ENCODE results near the gene ATP6V0A4. TPM values are rescaled to one million over a fixed set of nuclear protein-coding genes. Genes with fewer than 3 reads are reported as not detected.

The ATP6V0A4 gene
- total RNA-seq, 1 donor from 2014 or later, result 0.50 TPM

GRCh38 chr7:138773817-138774216 is 24.2 kb downstream of the ATP6V0A4 start:
- peaks cover 7% of the 10 kb centered on the region for H3K27me3 Mint-ChIP-seq
- DNase-seq (ENCODE audit: low spot score, unreplicated experiment), result peak; percentile 18

GRCh38 chr7:138773176-138773575 is 24.8 kb downstream of the ATP6V0A4 start:
- no peak for TF ChIP-seq CTCF (IDR thresholded peaks at IDR 0.05; ENCODE audit: unreplicated experiment)
- Mint-ChIP-seq H3K9me3 (ENCODE audit: low read depth) (no peaks in the 10 kb centered on the region), H3K27ac (peak overlapping the region; percentile 64), H3K36me3 (ENCODE audit: insufficient read depth) (no peaks in the 10 kb centered on the region), H3K4me1 (ENCODE audit: low read depth) (peaks cover 9% of the 10 kb centered on the region), H3K27me3 (peaks cover 7% of the 10 kb centered on the region), H3K4me3 (ENCODE audit: low read depth) (no peak overlapping the region)
- DNase-seq (ENCODE audit: low spot score, unreplicated experiment), result no peak

More at GRCh38 chr7:138773817-138774216, 24.2 kb downstream of the ATP6V0A4 start:
- Mint-ChIP-seq H3K9me3 (ENCODE audit: low read depth) (no peaks in the 10 kb centered on the region), H3K36me3 (ENCODE audit: insufficient read depth) (no peaks in the 10 kb centered on the region), H3K27ac (peak overlapping the region; percentile 64), H3K4me3 (ENCODE audit: low read depth) (no peak overlapping the region), H3K4me1 (ENCODE audit: low read depth) (peaks cover 9% of the 10 kb centered on the region)
- TF ChIP-seq CTCF (IDR thresholded peaks at IDR 0.05; ENCODE audit: unreplicated experiment), result peak; percentile 19

- no peak for DNase-seq (ENCODE audit: low spot score, unreplicated experiment)
- TF ChIP-seq CTCF (IDR thresholded peaks at IDR 0.05; ENCODE audit: unreplicated experiment), result no peak
- Mint-ChIP-seq H3K9me3 (ENCODE audit: low read depth) (no peaks in the 10 kb centered on the region), H3K36me3 (ENCODE audit: insufficient read depth) (no peaks in the 10 kb centered on the region), H3K27me3 (peaks cover 7% of the 10 kb centered on the region), H3K4me1 (ENCODE audit: low read depth) (peaks cover 5% of the 10 kb centered on the region), H3K4me3 (ENCODE audit: low read depth) (no peak overlapping the region), H3K27ac (no peak overlapping the region)
Observed at GRCh38 chr7:138770904-138771303, 27.1 kb downstream of the ATP6V0A4 start.

GRCh38 chr7:138768241-138768640 is 29.8 kb downstream of the ATP6V0A4 start:
- TF ChIP-seq CTCF (IDR thresholded peaks at IDR 0.05; ENCODE audit: unreplicated experiment), result no peak
- H3K27ac Mint-ChIP-seq, result no peak overlapping the region
- H3K9me3 Mint-ChIP-seq (ENCODE audit: low read depth), result no peaks in the 10 kb centered on the region
- H3K27me3 Mint-ChIP-seq, result peaks cover 4% of the 10 kb centered on the region
- no peak for DNase-seq (ENCODE audit: low spot score, unreplicated experiment)
- no peaks in the 10 kb centered on the region for H3K36me3 Mint-ChIP-seq (ENCODE audit: insufficient read depth)
- H3K4me3 Mint-ChIP-seq (ENCODE audit: low read depth), result no peak overlapping the region
- H3K4me1 Mint-ChIP-seq (ENCODE audit: low read depth), result peaks cover 1% of the 10 kb centered on the region

- Mint-ChIP-seq H3K4me1 (ENCODE audit: low read depth) (peaks cover 16% of the 10 kb centered on the region), H3K4me3 (ENCODE audit: low read depth) (no peak overlapping the region), H3K27ac (no peak overlapping the region), H3K9me3 (ENCODE audit: low read depth) (no peaks in the 10 kb centered on the region), H3K36me3 (ENCODE audit: insufficient read depth) (no peaks in the 10 kb centered on the region), H3K27me3 (peaks cover 4% of the 10 kb centered on the region)
- no peak for DNase-seq (ENCODE audit: low spot score, unreplicated experiment)
- TF ChIP-seq CTCF (IDR thresholded peaks at IDR 0.05; ENCODE audit: unreplicated experiment), result no peak
Observed at GRCh38 chr7:138756591-138757242, 41.3 kb downstream of the ATP6V0A4 start.

Data from progenitor cell of endocrine pancreas (in vitro differentiated cells).